ENCODE results near the gene RNF17. TPM values are rescaled to one million over a fixed set of nuclear protein-coding genes. Genes with fewer than 3 reads are reported as not detected.

RNF17 gene
- total and polyA plus RNA-seq, 4 donors = 0.08 to 0.14 TPM; not detected in 2

GRCh38 chr13:24741791-24742190 is 22.2 kb upstream of the RNF17 start:
- H3K36me3 ChIP-seq (ENCODE audit: control insufficient read depth in 4 of 4, insufficient read depth in 3 of 4, low read depth in 1 of 4, low read length in 3 of 4) = no peaks in the 10 kb centered on the region
- DNase-seq (ENCODE audit: low spot score) = no peak
- no peak overlapping the region for H3K27ac ChIP-seq (ENCODE audit: low read depth in 1 of 2, low read length in 2 of 2)
- WGBS = 62% methylated on average over 8 of the region's 8 CpGs
- peaks cover 0 to 8% (median 4%) of the 10 kb centered on the region in 4 donors for H3K4me1 ChIP-seq (ENCODE audit: control insufficient read depth in 4 of 4, insufficient read depth in 4 of 4, low read length in 3 of 4)
- H3K27me3 ChIP-seq (ENCODE audit: control insufficient read depth in 4 of 4, insufficient read depth in 4 of 4, low read length in 3 of 4) = peaks cover 0 to 11% (median 0%) of the 10 kb centered on the region in 4 donors
- TF ChIP-seq GABPA (IDR thresholded peaks at IDR 0.05 in 1 of 2, conservative IDR thresholded peaks at IDR 0.05 in 1 of 2) (no peak), RXRA (IDR thresholded peaks at IDR 0.05) (no peak), HNF4A (conservative IDR thresholded peaks at IDR 0.05) (no peak), NR2F2 (IDR thresholded peaks at IDR 0.05) (no peak), HNF4G (IDR thresholded peaks at IDR 0.05) (no peak), YY1 (IDR thresholded peaks at IDR 0.05) (no peak), FOXA1 (IDR thresholded peaks at IDR 0.05) (no peak), SP1 (IDR thresholded peaks at IDR 0.05) (no peak), ZBTB33 (IDR thresholded peaks at IDR 0.05) (no peak), MAX (IDR thresholded peaks at IDR 0.05) (no peak), EGR1 (IDR thresholded peaks at IDR 0.05; ENCODE audit: low read depth in 2 of 2) (no peak), JUND (IDR thresholded peaks at IDR 0.05) (no peak), TAF1 (conservative IDR thresholded peaks at IDR 0.05) (no peak), RAD21 (IDR thresholded peaks at IDR 0.05) (no peak)
- TF ChIP-seq, protein P1, sequence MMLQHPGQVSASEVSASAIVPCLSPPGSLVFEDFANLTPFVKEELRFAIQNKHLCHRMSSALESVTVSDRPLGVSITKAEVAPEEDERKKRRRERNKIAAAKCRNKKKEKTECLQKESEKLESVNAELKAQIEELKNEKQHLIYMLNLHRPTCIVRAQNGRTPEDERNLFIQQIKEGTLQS (IDR thresholded peaks at IDR 0.05) = no peak
- TF ChIP-seq, protein P2, sequence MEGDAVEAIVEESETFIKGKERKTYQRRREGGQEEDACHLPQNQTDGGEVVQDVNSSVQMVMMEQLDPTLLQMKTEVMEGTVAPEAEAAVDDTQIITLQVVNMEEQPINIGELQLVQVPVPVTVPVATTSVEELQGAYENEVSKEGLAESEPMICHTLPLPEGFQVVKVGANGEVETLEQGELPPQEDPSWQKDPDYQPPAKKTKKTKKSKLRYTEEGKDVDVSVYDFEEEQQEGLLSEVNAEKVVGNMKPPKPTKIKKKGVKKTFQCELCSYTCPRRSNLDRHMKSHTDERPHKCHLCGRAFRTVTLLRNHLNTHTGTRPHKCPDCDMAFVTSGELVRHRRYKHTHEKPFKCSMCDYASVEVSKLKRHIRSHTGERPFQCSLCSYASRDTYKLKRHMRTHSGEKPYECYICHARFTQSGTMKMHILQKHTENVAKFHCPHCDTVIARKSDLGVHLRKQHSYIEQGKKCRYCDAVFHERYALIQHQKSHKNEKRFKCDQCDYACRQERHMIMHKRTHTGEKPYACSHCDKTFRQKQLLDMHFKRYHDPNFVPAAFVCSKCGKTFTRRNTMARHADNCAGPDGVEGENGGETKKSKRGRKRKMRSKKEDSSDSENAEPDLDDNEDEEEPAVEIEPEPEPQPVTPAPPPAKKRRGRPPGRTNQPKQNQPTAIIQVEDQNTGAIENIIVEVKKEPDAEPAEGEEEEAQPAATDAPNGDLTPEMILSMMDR (IDR thresholded peaks at IDR 0.05; ENCODE audit: low read depth, low read length, missing input control) = no peak
- H3K9me3 ChIP-seq (ENCODE audit: control insufficient read depth in 4 of 4, low read length in 3 of 4) = no peaks in the 10 kb centered on the region
- H3K4me3 ChIP-seq (ENCODE audit: low read depth in 1 of 3, low read length in 3 of 3) = no peak overlapping the region
- H3K9ac ChIP-seq (ENCODE audit: low read depth in 1 of 2, low read length in 2 of 2) = no peak overlapping the region

GRCh38 chr13:24742294-24742693 is 21.7 kb upstream of the RNF17 start:
- Histone ChIP-seq H3K9ac (ENCODE audit: low read depth in 1 of 2, low read length in 2 of 2) (no peak overlapping the region), H3K4me1 (ENCODE audit: control insufficient read depth in 4 of 4, insufficient read depth in 4 of 4, low read length in 3 of 4) (peaks cover 3 to 13% (median 8%) of the 10 kb centered on the region in 4 donors), H3K36me3 (ENCODE audit: control insufficient read depth in 4 of 4, insufficient read depth in 3 of 4, low read depth in 1 of 4, low read length in 3 of 4) (no peaks in the 10 kb centered on the region), H3K9me3 (ENCODE audit: control insufficient read depth in 4 of 4, low read length in 3 of 4) (no peaks in the 10 kb centered on the region), H3K27ac (ENCODE audit: low read depth in 1 of 2, low read length in 2 of 2) (no peak overlapping the region), H3K27me3 (ENCODE audit: control insufficient read depth in 4 of 4, insufficient read depth in 4 of 4, low read length in 3 of 4) (peaks cover 0 to 12% (median 0%) of the 10 kb centered on the region in 4 donors), H3K4me3 (ENCODE audit: low read depth in 1 of 3, low read length in 3 of 3) (no peak overlapping the region)
- WGBS = 30% methylated on average over 6 of the region's 6 CpGs
- TF ChIP-seq, protein P3, sequence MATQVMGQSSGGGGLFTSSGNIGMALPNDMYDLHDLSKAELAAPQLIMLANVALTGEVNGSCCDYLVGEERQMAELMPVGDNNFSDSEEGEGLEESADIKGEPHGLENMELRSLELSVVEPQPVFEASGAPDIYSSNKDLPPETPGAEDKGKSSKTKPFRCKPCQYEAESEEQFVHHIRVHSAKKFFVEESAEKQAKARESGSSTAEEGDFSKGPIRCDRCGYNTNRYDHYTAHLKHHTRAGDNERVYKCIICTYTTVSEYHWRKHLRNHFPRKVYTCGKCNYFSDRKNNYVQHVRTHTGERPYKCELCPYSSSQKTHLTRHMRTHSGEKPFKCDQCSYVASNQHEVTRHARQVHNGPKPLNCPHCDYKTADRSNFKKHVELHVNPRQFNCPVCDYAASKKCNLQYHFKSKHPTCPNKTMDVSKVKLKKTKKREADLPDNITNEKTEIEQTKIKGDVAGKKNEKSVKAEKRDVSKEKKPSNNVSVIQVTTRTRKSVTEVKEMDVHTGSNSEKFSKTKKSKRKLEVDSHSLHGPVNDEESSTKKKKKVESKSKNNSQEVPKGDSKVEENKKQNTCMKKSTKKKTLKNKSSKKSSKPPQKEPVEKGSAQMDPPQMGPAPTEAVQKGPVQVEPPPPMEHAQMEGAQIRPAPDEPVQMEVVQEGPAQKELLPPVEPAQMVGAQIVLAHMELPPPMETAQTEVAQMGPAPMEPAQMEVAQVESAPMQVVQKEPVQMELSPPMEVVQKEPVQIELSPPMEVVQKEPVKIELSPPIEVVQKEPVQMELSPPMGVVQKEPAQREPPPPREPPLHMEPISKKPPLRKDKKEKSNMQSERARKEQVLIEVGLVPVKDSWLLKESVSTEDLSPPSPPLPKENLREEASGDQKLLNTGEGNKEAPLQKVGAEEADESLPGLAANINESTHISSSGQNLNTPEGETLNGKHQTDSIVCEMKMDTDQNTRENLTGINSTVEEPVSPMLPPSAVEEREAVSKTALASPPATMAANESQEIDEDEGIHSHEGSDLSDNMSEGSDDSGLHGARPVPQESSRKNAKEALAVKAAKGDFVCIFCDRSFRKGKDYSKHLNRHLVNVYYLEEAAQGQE (IDR thresholded peaks at IDR 0.05) = no peak
- no peak for TF ChIP-seq RAD21 (IDR thresholded peaks at IDR 0.05)
- DNase-seq (ENCODE audit: low spot score) = no peak
